Stimulated activated memory B cell treated with anti-CD40 and anti-IgM and Interleukin-4, amounts not matched to agents 10 μg/mL and 1 μg/mL and 100 μg/mL, for 72 hours (primary cell): ENCODE data around the gene FGF11.

Experiments
- ATAC-seq: fragments of 150-1000 bp; cut with Tn5 transposase; 2 replicates; pipeline ENCODE4 v1.10.0; 2021
- H3K27ac Mint-ChIP-seq: one replicate; pipeline ENCODE4 v1.8.0; 2022; ENCODE audit warnings: mild to moderate bottlenecking, mixed read lengths
- H3K27me3 Mint-ChIP-seq: one replicate; pipeline ENCODE4 v1.8.0; 2022; ENCODE audit warnings: mixed read lengths
- H3K36me3 Mint-ChIP-seq: one replicate; pipeline ENCODE4 v1.8.0; 2022; ENCODE audit warnings: mixed read lengths
- H3K4me1 Mint-ChIP-seq: one replicate; pipeline ENCODE4 v1.8.0; 2022; ENCODE audit warnings: mixed read lengths
- H3K4me3 Mint-ChIP-seq: one replicate; pipeline ENCODE4 v1.8.0; 2022; ENCODE audit warnings: mild to moderate bottlenecking, moderate library complexity, mixed read lengths
- H3K9me3 Mint-ChIP-seq: one replicate; pipeline ENCODE4 v1.8.0; 2022; ENCODE audit warnings: mixed read lengths

The FGF11 gene

GRCh38 chr17:7436556-7437368, 2.5 kb upstream of the FGF11 start:
- peak overlapping the region; percentile 81 for H3K27ac Mint-ChIP-seq
- peaks cover 36% of the 10 kb centered on the region for H3K27me3 Mint-ChIP-seq
- peak overlapping the region; percentile 90 for H3K4me3 Mint-ChIP-seq

GRCh38 chr17:7437369-7437863, 1.9 kb upstream of the FGF11 start:
- Mint-ChIP-seq H3K4me3 (peak overlapping the region; percentile 90), H3K27me3 (peaks cover 43% of the 10 kb centered on the region), H3K9me3 (no peaks in the 10 kb centered on the region), H3K36me3 (peaks cover 21% of the 10 kb centered on the region), H3K4me1 (peaks cover 43% of the 10 kb centered on the region), H3K27ac (no peak overlapping the region)
- no peak for ATAC-seq

More at GRCh38 chr17:7436556-7437368, 2.5 kb upstream of the FGF11 start:
- Mint-ChIP-seq H3K36me3 (peaks cover 21% of the 10 kb centered on the region), H3K4me1 (peaks cover 43% of the 10 kb centered on the region), H3K9me3 (no peaks in the 10 kb centered on the region)
- ATAC-seq, result peak; percentile 68

DNA sequence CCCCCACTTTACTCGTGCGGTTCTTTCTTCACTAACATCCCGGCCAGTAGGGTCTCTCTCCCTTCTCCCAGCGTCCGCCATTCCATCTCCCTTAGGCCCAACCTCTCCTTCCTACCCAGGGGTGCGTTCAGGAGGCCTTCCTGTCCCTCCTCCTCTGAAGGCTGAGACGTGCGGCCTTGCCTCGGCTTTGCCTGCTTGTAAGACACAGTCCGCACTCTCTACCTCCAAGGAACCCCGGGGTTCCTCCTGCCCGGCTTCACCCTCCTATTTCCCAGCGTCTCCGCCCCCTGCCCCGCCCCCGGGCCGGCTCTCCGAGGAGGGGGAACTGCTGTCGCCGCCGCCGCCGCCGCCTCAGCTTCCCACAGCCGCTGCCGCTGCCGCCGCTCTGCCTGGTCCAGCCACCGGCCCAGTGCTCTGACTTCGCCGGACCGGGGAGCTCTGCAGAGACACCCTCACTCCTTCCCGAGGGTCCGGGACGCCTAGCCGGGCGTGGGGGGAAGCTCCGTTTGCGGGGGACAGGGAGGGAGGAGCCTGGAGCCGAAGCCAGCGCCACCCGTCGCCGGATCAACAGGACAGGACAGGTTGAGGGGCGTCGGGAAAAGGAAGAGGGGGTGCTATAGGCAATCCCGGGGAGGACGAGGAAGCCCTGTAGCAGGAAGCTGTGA, 1.2 kb upstream of the FGF11 start:
- Mint-ChIP-seq H3K4me1 (peaks cover 43% of the 10 kb centered on the region), H3K27me3 (peaks cover 49% of the 10 kb centered on the region), H3K9me3 (no peaks in the 10 kb centered on the region), H3K27ac (no peak overlapping the region), H3K4me3 (peak overlapping the region; percentile 59), H3K36me3 (peaks cover 21% of the 10 kb centered on the region)
- no peak for ATAC-seq

GRCh38 chr17:7438656-7439460, 454 bp upstream of the FGF11 start:
- ATAC-seq, result no peak
- no peak overlapping the region for H3K27ac Mint-ChIP-seq
- H3K9me3 Mint-ChIP-seq, result no peaks in the 10 kb centered on the region
- peaks cover 57% of the 10 kb centered on the region for H3K27me3 Mint-ChIP-seq
- H3K4me1 Mint-ChIP-seq, result peaks cover 43% of the 10 kb centered on the region
- H3K4me3 Mint-ChIP-seq, result peak overlapping the region; percentile 59
- peaks cover 21% of the 10 kb centered on the region for H3K36me3 Mint-ChIP-seq

GRCh38 chr17:7440113-7440833, 961 bp downstream of the FGF11 start:
- Mint-ChIP-seq H3K36me3 (peaks cover 21% of the 10 kb centered on the region), H3K9me3 (no peaks in the 10 kb centered on the region), H3K4me1 (peaks cover 48% of the 10 kb centered on the region), H3K4me3 (peak overlapping the region; percentile 82), H3K27me3 (peaks cover 68% of the 10 kb centered on the region), H3K27ac (peak overlapping the region; percentile 72)
- no peak for ATAC-seq

GRCh38 chr17:7440834-7441195, 1.5 kb downstream of the FGF11 start:
- Mint-ChIP-seq H3K4me3 (peak overlapping the region; percentile 82), H3K36me3 (peaks cover 21% of the 10 kb centered on the region), H3K27ac (peak overlapping the region; percentile 72), H3K27me3 (peaks cover 73% of the 10 kb centered on the region), H3K4me1 (peaks cover 53% of the 10 kb centered on the region), H3K9me3 (no peaks in the 10 kb centered on the region)
- ATAC-seq, result no peak

DNA sequence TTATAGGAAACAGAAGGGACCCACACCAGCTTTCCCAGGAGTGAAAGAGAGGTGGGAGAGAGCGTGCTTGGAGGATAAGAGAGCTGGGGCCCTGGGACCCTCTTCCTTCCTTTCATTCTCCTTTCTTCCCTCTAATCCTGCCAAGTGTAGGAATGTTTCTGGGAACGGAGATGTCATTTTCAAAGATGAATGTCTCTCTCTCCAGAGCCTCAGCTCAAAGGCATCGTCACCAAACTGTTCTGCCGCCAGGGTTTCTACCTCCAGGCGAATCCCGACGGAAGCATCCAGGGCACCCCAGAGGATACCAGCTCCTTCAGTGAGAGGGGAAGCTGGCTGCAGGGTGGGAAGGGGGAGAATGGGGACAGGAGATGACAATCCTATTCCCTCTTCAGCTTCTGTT, 2.0 kb downstream of the FGF11 start:
- ATAC-seq, result no peak
- no peaks in the 10 kb centered on the region for H3K9me3 Mint-ChIP-seq
- H3K4me1 Mint-ChIP-seq, result peaks cover 50% of the 10 kb centered on the region
- H3K4me3 Mint-ChIP-seq, result no peak overlapping the region
- peaks cover 21% of the 10 kb centered on the region for H3K36me3 Mint-ChIP-seq
- peaks cover 78% of the 10 kb centered on the region for H3K27me3 Mint-ChIP-seq
- no peak overlapping the region for H3K27ac Mint-ChIP-seq

DNA sequence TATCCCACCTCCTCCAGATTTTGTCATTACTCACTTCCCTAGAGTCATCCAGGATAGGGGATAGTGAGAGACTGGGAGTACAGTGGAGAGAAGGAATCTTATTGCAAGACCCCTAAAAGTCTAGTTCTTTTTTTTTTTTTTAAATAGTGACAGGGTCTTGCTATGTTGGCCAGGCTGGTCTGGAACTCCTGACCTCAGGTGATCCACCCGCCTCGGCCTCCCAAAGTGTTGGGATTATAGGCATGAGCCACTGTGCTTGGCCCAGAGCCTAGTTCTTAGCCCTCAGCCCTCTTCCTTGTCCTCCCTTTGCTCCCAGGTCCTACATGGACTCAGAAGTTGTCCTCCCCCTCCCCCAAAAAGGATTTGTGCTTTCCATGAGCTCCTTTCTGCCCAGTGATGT, 2.8 kb downstream of the FGF11 start:
- Mint-ChIP-seq H3K27ac (no peak overlapping the region), H3K4me3 (no peak overlapping the region), H3K9me3 (no peaks in the 10 kb centered on the region), H3K4me1 (peaks cover 42% of the 10 kb centered on the region), H3K36me3 (peaks cover 15% of the 10 kb centered on the region), H3K27me3 (peaks cover 85% of the 10 kb centered on the region)
- ATAC-seq, result no peak

DNA sequence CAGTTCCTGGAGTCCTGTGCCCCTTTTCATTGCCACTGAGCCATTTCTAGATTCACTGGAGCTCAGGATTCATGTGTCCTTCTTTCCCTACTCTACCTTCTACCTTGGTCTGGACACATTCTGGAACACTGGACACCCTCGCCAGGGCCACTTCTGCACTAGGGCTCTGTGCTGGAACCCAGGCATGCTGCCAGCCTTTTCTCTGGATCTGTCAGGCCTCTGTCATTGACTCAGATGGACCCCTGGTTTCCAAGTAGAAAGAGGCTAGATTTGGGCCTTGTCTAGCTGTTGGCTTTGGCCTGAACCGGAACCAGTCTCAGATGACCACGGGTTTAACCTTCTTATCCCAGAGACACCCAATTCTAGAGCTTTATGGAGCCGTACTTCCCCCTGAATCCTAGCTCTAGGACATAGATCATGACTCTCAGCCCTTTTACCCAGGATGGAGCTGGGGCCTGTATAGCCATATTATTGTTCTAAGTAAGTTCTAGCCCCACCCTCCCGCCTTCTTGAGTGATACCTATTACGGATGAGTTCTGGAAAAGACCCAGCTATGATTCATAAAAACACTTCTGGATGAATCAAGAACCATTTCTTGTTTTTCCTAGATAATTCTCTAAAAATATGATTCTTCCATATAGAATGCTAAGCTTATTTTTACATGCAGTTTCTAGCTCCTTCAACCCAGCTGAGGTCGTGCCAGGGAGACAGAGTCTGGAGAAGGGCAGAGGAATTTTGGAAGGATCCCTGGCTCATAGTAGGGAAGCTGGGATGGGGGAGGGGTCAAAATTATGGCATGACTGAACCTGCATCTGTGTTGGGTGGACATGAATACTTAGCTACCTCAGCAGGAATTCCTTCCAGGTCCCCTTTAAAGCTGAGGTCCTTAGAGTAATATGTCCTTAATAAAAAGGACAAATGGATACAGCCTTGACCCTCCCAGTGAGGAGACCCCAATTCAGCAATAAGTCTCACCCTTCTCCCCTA, 4.5 kb downstream of the FGF11 start:
- H3K27me3 Mint-ChIP-seq, result peaks cover 86% of the 10 kb centered on the region
- no peak for ATAC-seq
- H3K36me3 Mint-ChIP-seq, result peaks cover 3% of the 10 kb centered on the region
- H3K9me3 Mint-ChIP-seq, result no peaks in the 10 kb centered on the region
- H3K4me1 Mint-ChIP-seq, result peaks cover 29% of the 10 kb centered on the region
- H3K27ac Mint-ChIP-seq, result no peak overlapping the region
- H3K4me3 Mint-ChIP-seq, result no peak overlapping the region

- H3K9me3 Mint-ChIP-seq, result no peaks in the 10 kb centered on the region
- H3K27me3 Mint-ChIP-seq, result peaks cover 86% of the 10 kb centered on the region
- H3K27ac Mint-ChIP-seq, result peak within 1 kb of the TSS; percentile 17
- H3K36me3 Mint-ChIP-seq, result no peaks in the 10 kb centered on the region
- H3K4me1 Mint-ChIP-seq, result peaks cover 21% of the 10 kb centered on the region
- peak within 1 kb of the TSS; percentile 74 for H3K4me3 Mint-ChIP-seq
- ATAC-seq, result peak; percentile 40
Observed at GRCh38 chr17:7444682-7445618, 5.6 kb downstream of the FGF11 start, which contains the start of gene CHRNB1. TSS of gene CHRNB1 (plus strand) at chr17:7445061. CDS start at chr17:7445128, 67 bp downstream.

DNA sequence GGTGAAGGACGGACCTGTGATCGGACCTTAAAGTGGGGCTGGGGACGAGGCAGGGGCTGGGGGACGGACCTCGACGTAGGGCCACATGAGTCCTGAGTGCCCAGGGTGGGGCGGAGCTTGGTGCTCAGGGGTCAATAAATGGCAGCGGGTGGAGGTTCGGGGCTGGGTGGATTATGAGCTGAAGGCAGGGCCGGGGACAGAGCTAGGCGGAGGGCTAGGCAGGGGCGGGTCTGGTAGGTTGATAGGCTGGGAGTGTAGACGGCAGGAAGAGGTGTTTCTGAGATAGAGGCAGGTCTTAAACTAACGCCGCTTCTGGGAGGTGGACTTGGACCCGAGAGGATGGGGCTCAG, 6.3 kb downstream of the FGF11 start:
- peaks cover 15% of the 10 kb centered on the region for H3K4me1 Mint-ChIP-seq
- H3K36me3 Mint-ChIP-seq, result no peaks in the 10 kb centered on the region
- no peaks in the 10 kb centered on the region for H3K9me3 Mint-ChIP-seq
- H3K27me3 Mint-ChIP-seq, result peaks cover 79% of the 10 kb centered on the region
- peak overlapping the region; percentile 17 for H3K27ac Mint-ChIP-seq
- H3K4me3 Mint-ChIP-seq, result peak overlapping the region; percentile 74
- peak; percentile 32 for ATAC-seq

DNA sequence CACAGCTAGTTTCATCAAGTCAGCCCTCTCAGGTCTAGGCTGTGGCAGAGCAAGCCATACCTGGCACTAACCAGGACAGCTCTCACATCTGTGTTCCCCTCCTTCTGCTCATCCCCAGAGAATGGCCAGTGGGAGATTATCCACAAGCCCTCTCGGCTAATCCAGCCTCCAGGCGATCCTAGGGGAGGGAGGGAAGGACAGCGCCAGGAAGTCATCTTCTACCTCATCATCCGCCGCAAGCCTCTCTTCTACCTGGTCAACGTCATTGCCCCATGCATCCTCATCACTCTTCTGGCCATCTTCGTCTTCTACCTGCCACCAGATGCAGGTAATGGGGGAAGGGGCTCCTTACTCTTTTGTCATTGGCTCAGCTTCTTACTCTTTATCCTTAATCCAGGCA, 9.1 kb downstream of the FGF11 start:
- no peaks in the 10 kb centered on the region for H3K36me3 Mint-ChIP-seq
- H3K9me3 Mint-ChIP-seq, result no peaks in the 10 kb centered on the region
- H3K27me3 Mint-ChIP-seq, result peaks cover 56% of the 10 kb centered on the region
- peaks cover 12% of the 10 kb centered on the region for H3K4me1 Mint-ChIP-seq
- no peak overlapping the region for H3K4me3 Mint-ChIP-seq
- ATAC-seq, result no peak
- H3K27ac Mint-ChIP-seq, result no peak overlapping the region

- ATAC-seq, result no peak
- Mint-ChIP-seq H3K36me3 (peaks cover 30% of the 10 kb centered on the region), H3K4me3 (no peak overlapping the region), H3K27me3 (no peaks in the 10 kb centered on the region), H3K27ac (no peak overlapping the region), H3K9me3 (no peaks in the 10 kb centered on the region), H3K4me1 (peaks cover 7% of the 10 kb centered on the region)
Observed at GRCh38 chr17:7459961-7460545, 20.7 kb downstream of the FGF11 start.
